Melanocyte of skin (primary cell): ENCODE measurements around the gene NOL9. TPM values are rescaled to one million over a fixed set of nuclear protein-coding genes. Genes with fewer than 3 reads are reported as not detected.

Source experiments
- small RNA-seq, 2 donors: library from RNA; depleted of rRNA; stranded (forward); fragments of <200 nt; gene quantifications; one replicate each; pipeline ENCODE3, GENCODE V24; 2012
- total RNA-seq, 2 donors: library from RNA; depleted of rRNA; stranded (reverse); fragments of >200 nt; gene quantifications; 2 replicates each; pipeline ENCODE4 v1.2.3, GENCODE V29; 2012

NOL9 gene
- total RNA-seq, result 10 to 100 TPM; 19.3 to 25.3 TPM

DNA sequence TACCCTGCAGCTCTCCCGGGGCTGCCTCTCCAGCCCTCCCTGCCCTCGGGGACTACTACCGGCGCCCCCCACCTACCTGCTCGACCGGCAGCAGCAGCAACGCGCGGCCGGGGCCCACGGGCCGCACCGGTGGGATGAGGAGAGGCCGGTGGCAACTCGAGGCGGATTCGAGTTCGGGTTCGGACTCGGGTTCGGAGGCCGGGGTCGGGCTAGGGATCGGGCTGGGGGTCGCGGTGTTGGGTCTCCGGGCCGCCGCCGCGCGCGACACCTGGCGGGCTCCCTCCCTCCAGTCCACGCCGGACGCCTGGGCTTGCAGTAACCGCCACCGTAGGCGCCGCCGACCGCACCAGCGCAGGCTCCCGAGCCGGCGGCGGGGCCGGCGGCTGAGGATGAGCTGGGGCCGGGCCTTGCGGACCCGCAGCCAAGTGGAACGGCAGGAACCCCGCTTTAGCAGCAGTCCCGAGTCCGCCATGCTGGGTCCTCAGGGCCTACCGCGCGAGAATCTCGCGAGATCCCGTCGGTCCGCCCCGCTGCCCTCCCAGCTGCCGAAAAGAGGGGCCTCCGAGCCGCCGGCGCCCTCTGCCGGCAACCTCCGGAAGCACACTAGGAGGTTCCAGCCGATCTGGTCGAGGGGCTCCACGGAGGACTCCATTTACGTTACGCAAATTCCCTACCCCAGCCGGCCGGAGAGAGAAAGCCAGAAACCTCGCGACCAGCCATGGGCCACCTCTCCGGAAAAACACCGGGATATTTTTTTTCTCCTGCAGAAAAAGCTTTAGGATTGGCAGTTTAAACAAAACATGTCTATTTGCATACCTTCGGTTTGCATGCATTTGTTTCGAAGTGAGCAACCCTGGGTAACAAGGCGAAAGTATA, at the start of gene NOL9:
NOL9 (minus strand) TSS at position 483 of the 876 bp plus-strand sequence; CDS start at position 472, 11 bp downstream.

DNA sequence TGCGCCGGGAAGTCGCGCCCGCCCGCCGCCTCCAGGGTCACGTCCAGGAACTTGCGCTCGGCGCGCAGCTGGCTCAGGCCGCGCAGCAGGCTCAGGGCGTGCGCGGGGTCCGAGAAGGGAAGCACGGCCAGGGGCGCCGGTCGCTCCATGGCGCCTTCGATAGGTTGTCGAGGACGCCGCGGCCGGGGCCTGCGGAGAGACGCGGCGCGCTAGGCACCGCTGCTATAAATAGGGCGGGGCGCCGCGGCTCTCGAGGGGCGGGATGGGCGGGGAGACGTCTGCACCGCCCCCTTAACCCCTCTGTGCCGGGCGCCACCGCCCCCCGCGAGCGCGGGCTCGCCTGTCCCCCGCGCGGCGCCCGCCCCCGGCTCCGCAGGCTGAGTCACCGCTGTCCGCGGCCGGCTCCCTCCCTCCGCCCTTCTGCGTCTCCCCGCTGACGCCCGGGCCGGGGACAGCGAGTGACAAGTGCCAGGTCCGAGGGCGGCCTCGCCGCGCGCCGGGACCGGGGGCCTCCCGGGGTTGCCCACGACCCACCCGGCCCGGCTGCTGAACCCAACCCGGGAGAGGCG, 48.4 kb upstream of the NOL9 start, which contains the start of gene KLHL21:
KLHL21 (minus strand) TSS at position 201 of the 569 bp plus-strand sequence; CDS start at position 149, 52 bp downstream.

DNA sequence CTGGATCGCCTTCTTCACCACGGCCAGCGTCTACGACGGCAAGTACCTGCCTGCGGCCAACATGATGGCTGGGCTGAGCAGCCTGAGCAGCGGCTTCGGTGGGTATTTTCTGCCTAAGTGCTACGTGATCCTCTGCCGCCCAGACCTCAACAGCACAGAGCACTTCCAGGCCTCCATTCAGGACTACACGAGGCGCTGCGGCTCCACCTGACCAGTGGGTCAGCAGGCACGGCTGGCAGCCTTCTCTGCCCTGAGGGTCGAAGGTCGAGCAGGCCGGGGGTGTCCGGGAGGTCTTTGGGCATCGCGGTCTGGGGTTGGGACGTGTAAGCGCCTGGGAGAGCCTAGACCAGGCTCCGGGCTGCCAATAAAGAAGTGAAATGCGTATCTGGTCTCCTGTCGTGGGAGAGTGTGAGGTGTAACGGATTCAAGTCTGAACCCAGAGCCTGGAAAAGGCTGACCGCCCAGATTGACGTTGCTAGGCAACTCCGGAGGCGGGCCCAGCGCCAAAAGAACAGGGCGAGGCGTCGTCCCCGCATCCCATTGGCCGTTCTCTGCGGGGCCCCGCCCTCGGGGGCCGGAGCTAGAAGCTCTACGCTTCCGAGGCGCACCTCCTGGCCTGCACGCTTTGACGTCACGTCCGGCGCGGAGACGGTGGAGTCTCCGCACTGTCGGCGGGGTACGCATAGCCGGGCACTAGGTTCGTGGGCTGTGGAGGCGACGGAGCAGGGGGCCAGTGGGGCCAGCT, 25.2 kb upstream of the NOL9 start, which contains the start of gene ZBTB48:
ZBTB48 (plus strand) TSS at position 621 of the 745 bp plus-strand sequence. CDS start 616 bp downstream, outside the sequence.

DNA sequence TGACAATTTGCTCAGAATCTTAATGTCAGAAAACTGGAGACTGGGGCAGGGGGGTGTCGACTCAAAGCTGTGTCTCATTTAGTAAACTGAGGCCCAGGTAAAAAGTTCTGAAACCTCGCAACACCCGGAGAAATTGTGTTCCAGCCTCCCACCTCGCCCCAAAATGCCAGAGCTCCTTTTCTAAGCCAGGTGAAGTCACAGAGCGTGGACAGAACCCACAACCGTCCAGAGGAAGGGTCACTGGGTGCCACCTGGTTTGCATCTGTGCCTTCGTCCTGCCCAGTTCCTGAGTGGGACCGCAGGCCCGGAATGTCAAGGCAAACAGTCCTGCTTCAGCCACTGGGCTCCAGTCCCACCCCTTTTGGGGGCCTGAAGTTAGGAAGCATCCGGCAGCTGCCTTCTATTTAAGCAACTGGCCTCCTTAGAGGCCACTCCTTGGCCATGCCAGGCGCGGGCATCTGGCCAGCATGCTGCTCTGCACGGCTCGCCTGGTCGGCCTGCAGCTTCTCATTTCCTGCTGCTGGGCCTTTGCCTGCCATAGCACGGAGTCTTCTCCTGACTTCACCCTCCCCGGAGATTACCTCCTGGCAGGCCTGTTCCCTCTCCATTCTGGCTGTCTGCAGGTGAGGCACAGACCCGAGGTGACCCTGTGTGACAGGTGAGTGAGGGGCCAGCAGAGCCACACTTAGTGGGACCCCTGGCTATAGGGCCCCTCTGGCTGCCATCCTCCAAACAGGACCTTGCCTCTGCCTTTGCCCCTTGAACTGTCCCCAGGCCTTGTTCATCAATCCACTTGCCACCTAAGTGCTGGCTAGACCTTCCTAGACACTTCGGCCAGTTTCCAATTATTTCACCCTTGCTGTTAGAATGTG, 830 bp upstream of the NOL9 start, which contains the start of gene TAS1R1:
TAS1R1 (plus strand) TSS at position 401 of the 872 bp plus-strand sequence; CDS start at position 468, 67 bp downstream.

DNA sequence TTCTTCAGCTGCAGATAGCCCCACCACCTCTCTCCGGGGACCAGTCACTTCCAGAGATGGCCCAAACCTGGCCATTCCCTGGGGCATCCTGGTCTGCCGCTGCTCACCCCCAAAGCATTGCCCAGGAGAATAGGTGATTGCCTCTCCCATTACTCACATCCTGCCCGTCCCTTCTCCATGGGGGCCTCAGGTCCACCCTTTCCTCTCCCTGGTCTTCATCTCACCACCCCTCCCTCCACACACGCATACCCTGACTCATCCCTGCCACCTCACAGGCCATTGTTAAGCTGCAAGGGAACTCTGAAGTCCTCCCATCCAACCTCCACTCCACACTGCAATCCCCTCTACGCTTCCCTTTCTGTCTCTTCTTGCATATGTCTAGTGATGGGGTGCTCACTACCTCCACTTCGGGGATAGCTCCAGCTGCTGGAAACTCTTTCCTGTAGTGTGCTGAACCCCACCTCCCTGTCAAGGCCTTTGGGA, 62.8 kb downstream of the NOL9 start, which contains the start of gene PLEKHG5:
PLEKHG5 (minus strand) TSS at position 188 of the 483 bp plus-strand sequence. CDS start 14,096 bp downstream, outside the sequence.

Small RNA genes lying within 50 kb of the gene (small RNA-seq; reads per million reads assigned to genes)
- 0 reads per million in 2 donors for gene RNU6-731P

Other genes with a start within 250 kb of the NOL9 start
- 100 to 1,000 TPM; 115 to 148 TPM for gene ACOT7, start 160.7 kb downstream of the NOL9 start, total RNA-seq
- under 1 TPM in 1 of 2 donors, not detected in 1; 0.33 TPM for gene HES2, start 134.6 kb downstream of the NOL9 start, total RNA-seq
- under 1 TPM in 1 of 2 donors, not detected in 1; under 0.01 TPM for gene ESPN, start 129.7 kb downstream of the NOL9 start, total RNA-seq
- under 1 TPM in 1 of 2 donors, not detected in 1; under 0.01 TPM for gene TNFRSF25, start 88.3 kb downstream of the NOL9 start, total RNA-seq
- gene PLEKHG5, start 62.8 kb downstream of the NOL9 start, total RNA-seq, result 1 to 10 TPM in 1 of 2 donors, under 1 TPM in 1; 0.33 to 1.4 TPM
- not detected for gene TAS1R1, start 794 bp upstream of the NOL9 start, total RNA-seq
- gene ZBTB48, start 25.5 kb upstream of the NOL9 start, total RNA-seq, result 10 to 100 TPM; 10.3 to 14.0 TPM
- gene KLHL21, start 48.4 kb upstream of the NOL9 start, total RNA-seq, result 10 to 100 TPM; 51.0 to 54.7 TPM
- gene PHF13, start 59.2 kb upstream of the NOL9 start, total RNA-seq, result 1 to 10 TPM; 8.9 to 9.7 TPM
- gene THAP3, start 70.4 kb upstream of the NOL9 start, total RNA-seq, result 10 to 100 TPM; 14.8 to 21.0 TPM
- gene DNAJC11, start 147.3 kb upstream of the NOL9 start, total RNA-seq, result 10 to 100 TPM; 35.4 to 44.3 TPM
- 10 to 100 TPM; 46.0 to 50.6 TPM for gene CAMTA1, start 230.9 kb upstream of the NOL9 start, total RNA-seq